HG03378 (cell line): ENCODE measurements around the gene ADGRD1.
"Not testable (repeated sequence)": the region's sequence is repeated elsewhere in the genome, so short reads cannot be mapped to it uniquely, and the experiment has no call there.

Source experiments
- ATAC-seq: cut with Tn5 transposase; IDR thresholded peaks from one replicate; pipeline ENCODE4 v1.9.1; 2021; ENCODE audit warnings: mild to moderate bottlenecking, moderate library complexity; ENCODE audit not compliant: unreplicated experiment

The ADGRD1 gene

GRCh38 chr12:130982565-130983225, 29.0 kb downstream of the ADGRD1 start:
- no peak for ATAC-seq

DNA sequence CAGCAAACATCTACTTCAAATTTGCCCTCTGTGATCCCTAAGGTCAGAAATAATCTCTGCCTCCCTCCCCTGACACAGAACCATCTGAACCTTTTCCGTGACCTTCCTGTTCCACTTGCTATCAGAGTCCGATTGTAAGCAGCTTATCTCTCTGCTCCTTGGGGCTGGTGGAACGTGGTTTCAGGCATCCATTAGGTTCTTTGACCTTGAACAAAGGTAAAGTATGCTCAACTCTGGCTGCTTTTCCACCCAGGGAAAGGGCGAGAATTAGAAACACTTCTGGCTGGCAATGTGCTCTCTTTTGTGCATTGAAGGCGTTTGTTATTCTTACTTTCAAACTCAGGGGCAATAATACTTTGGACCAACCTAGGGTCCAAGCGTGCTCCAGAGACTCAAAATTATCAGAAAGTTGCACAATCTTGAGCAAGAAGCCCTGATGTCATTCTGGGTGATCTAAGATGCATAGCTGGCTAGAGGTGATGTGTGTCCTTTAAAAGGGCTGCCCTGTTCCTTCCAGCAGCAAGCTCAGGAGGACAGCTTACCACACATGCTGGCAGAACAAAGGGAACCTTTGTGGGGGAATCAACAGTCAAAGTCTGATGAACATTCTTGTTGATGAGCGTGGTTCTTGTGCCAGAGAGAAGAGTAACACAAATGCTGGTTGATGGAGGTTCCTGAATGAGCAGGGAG, 29.8 kb downstream of the ADGRD1 start:
- ATAC-seq, result no peak

DNA sequence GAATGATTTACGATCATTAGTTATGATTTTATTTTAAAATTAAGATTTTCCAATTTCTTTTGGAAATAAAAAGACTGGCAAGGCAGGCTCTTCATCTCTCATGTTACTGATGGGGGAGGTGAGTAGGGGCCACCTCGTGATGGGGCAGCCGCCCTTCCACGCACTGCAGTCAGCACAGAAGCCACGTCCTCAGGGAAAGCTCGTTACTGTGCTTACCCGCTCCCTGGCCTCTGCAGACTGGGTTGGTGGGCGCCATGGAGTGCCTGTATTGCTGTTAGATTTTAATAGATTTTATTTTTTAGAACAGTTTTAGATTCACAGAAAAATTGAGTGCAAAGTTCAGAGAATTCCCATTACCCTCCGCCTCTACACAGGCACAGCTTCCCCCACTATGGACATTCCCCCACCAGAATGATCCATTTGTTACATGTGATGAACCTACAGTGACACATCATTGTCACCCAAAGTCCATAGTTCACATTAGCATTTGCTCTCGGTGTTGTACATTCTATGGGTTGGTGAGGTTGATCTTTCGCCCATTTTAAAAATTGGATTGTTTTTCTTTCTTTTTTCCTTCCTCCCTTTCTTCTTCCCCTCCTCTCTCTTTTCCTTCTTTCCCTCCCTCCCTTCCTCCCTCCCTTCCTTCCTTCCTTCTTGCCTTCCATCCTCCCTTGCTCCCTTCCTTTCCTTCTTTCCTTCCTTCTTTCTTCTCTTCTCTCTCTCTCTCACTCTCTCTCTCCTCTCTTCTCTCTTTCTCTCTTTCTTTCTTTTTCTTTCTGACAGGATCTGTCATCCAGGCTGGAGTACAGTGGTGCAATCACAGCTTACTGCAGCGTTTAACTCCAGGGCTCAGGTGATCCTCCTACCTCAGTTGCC, 30.7 kb downstream of the ADGRD1 start:
- no peak for ATAC-seq

DNA sequence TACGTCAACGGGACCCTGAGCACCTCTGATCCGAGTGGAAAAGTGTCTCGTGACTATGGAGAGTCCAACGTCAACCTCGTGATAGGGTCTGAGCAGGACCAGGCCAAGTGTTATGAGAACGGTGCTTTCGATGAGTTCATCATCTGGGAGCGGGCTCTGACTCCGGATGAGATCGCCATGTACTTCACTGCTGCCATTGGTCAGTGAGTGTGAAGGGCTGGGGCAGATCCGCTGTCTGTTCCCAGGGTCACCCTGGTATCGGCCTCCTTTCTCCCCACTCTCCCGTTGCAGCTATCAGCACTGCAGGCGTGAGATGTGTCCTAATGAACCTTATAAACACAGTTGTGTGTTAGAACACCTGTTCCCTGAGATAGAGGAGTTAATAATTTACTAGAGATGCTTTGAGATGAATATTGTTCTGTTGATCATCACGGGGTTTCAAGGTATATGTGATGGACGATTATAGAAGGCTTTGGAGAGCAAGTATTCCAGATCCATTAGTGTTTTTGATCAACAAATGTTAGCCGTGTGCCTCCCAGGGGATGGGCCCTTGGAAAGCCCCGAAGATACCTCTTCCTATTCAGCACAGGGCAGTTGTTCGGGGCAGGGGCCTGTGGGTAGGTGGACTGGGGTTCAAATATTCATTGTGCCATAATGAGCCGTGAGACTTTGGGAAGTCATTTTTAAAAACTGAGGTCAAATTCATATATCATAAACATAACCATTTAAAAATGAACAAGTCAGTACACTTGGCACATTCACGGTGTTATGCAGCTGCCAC, 33.6 kb downstream of the ADGRD1 start:
- no peak for ATAC-seq

GRCh38 chr12:130988261-130988660, 34.6 kb downstream of the ADGRD1 start:
- ATAC-seq, result no peak

DNA sequence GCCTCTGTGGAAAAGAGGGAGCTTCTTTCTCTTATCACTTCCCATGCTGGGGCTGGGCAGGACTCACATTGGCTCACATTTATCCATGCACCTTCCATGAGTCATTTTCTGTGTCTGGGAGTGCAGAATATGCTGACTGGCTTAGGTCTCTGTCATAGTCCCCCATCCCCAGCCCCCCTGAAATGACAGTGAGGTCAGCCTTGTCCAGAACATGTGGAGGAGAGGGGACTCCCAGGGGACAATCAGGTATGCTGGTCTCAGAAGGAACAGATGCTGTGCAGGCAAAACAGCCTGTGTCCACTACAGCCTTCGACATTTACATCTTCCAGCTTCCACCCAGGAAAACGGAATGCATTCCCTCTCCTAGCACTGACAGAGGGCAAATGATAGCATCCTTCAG, 35.0 kb downstream of the ADGRD1 start:
- no peak for ATAC-seq

DNA sequence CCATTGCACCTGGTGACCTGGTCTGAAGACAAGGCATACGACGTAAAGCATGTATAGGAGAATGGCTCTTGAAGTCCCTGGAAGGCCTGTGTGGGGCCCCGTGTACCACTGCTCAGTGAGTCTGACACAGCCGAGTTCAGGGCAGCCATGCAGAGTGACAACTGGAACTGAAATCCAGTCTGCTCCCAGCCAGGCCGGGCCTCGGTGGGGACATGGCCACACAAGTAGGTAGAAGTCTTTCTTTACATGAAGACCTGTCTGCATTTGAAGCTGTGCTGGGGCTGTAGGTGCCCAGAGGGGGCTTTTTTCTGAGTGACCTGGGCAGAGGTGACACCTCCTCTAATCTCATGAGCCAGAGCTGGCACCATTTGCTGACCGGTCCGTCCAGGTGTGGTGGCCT, 35.7 kb downstream of the ADGRD1 start:
- no peak for ATAC-seq

GRCh38 chr12:130990034-130990433, 36.3 kb downstream of the ADGRD1 start:
- no peak for ATAC-seq

DNA sequence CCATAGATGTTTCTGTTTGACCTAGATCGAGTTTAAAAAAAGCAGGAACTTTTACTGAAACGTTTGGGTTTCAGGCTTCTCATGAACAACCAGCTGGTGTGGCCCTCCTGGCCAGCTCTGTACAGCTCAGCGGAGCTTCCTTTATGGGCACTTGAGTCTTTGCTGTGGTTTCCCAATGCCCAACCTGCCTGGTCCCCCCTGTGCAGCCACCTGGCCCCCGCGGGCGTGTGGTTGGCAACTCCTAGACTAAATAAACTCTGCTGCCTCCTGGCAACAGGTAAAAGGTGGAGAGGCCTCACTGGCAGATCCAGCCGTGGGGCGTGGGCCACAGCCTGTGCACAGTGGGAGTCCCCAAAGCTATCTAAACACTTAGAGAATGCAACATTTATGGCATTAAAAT, 38.7 kb downstream of the ADGRD1 start:
- ATAC-seq, result no peak

- no peak for ATAC-seq
Observed at GRCh38 chr12:130992979-130993538, 39.4 kb downstream of the ADGRD1 start.

DNA sequence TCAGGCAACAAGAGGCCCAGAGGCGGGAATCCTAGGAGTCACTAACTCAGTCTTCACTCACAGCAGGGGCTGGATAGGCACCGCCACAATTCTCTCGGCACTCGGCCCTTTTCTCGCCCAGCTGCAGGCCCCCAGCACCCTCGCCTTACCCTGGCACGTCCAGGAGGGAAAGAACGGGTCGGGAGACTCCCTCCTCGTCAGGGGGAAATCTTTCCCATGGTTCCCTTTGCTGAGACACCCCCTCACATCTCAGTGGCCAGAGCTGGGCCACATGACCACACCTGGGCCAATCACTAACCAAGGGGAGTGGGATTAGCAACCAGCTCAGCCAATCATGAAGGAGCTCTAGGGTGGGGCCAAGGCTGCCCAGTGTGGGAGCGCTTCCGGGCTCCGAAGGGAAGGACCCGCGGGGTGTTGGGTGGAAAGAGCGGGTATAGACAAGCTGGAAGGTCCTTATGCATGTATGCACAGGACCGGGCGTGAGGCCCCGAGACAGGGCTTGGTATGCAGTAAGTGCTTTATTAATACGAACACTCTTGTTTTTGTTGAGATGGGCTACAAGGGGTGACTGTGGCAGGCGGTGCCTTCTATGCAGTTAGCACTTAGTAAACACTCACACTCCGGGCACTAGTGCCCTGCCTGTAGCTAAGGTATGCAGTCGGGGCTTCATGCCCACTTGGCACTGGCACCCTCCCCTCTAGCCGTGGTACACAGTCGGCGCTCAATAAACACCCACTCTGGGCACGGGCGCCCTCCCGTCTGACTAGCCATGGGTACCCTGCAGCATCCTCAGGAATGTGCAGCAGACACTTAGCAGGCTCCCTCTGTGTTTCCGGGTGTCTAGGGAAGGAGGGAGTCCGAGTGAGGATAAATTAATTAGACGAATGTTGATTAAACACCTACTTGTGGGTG, 40.3 kb downstream of the ADGRD1 start:
- ATAC-seq, result no peak

GRCh38 chr12:130994821-130995375, 41.2 kb downstream of the ADGRD1 start:
- no peak for ATAC-seq

DNA sequence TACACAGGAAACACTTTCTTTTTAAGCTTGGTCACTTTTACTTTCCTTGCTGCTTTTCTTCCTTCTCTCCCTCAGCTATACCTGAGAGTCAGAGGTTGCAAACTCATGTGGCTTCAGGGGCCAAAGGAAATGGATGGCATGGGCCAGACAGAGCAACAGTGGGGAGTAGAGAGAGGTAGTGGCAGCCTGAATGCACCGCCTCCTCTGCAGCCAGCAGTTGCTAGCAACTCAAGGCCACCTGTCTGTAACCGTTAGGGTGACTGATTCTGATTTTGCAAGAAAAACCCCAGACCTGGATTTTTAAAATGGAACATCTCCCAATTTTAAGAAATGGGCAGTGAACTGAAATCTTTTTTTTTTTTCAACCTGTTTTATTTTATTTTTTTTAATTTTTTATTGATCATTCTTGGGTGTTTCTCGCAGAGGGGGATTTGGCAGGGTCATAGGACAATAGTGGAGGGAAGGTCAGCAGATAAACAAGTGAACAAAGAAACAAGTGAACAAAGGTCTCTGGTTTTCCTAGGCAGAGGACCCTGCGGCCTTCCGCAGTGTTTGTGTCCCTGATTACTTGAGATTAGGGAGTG, 41.8 kb downstream of the ADGRD1 start:
- ATAC-seq, result not testable (repeated sequence)

DNA sequence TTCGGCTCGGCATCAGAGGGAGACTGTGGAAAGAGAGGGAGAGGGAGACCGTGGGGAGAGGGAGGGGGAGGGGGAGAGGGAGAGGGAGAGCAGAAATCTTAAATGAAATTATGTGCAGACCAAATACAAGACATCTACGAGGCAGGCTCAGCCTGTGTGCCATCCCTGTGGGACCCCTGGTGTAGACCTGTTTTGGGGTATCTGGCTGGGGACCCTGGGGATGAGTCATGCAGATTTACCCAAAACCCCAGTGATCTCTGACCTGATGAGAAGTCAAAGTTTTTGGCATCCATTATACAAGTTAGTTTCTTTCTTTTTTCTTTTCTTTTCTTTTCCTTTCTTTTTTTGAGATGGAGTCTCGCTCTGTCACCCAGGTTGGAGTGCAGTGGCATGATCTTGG, 44.4 kb downstream of the ADGRD1 start:
- no peak for ATAC-seq

DNA sequence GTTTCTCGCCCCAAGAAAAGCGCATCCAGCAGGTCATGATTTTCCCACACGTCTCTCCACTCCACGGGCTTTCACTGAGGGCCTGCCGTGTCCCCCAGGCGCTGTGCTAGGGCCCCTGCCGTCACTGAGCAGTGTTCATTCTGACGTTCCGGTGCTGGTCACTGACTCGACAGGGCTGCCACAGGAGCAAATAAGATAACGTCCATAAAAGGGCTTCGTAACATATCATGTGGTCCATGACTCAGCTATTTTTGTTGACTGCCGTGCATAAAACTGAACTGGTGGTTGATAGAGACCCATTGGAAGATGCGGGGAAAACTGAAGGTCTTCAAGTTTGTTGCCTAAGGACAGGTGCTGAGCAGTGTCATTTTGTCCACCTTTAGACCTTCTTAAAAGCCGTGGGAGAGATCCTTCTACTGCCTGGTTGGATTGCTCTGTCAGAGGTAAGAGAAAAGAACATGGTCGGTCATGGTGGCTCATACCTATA, 46.3 kb downstream of the ADGRD1 start:
- no peak for ATAC-seq

GRCh38 chr12:131001493-131001892, 47.8 kb downstream of the ADGRD1 start:
- ATAC-seq, result no peak

- peak; percentile 76 for ATAC-seq
Observed at GRCh38 chr12:131002216-131002631, 48.5 kb downstream of the ADGRD1 start.

DNA sequence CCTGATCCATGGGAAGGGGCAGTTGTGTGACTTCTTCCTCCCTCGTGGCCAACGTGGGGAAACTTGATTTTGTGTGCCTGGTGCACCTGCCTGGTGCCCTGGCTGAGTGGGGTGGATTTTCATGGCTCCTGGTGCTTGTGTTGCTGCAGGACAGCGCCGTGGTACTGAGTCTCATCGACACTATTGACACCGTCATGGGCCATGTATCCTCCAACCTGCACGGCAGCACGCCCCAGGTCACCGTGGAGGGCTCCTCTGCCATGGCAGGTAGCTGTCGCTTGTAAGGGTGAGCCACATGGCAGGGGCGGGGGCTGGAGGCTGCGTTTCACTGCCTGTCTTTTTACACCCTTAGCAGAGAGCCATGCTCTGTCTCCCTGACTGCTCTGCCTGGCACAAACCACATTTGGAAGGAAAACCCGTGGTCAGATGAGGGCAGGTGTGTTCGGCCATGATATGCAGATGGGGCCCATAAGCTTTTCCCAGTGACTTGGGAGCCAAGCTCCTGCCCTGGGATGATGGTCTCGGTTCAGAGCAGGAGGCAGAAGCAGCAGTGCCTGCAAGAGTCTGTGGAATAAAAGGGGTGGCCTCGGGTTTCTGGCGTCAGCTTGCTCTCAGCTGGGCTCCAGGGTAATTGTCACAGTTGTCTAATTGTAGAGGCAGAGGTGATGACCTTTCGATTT, 49.5 kb downstream of the ADGRD1 start:
- ATAC-seq, result no peak
